Brain microvascular endothelial cell (primary cell): Measurements from ENCODE around the gene CLUH.
"Not testable (repeated sequence)": the region's sequence is repeated elsewhere in the genome, so short reads cannot be mapped to it uniquely, and the experiment has no call there.

ENCODE experiments used
- DNase-seq: peaks from one replicate; pipeline ENCODE4 v3.0.0-alpha.2; 2020
- H3K27ac ChIP-seq: fragments of 250-450 bp; sonication (Bioruptor Pico); 2 replicates; pipeline ENCODE4 v1.5.1; 2020; ENCODE audit warnings: mild to moderate bottlenecking, moderate library complexity
- H3K27me3 ChIP-seq: fragments of 250-450 bp; sonication (Bioruptor Pico); replicated peaks from 2 replicates; pipeline ENCODE4 v1.5.1; 2020; ENCODE audit warnings: mild to moderate bottlenecking
- H3K36me3 ChIP-seq: fragments of 250-450 bp; sonication (Bioruptor Pico); replicated peaks from 2 replicates; pipeline ENCODE4 v1.5.1; 2020; ENCODE audit warnings: mild to moderate bottlenecking
- H3K4me3 ChIP-seq: 2 replicates; pipeline ENCODE4 v1.5.1; 2011; ENCODE audit warnings: low read depth, mild to moderate bottlenecking, control low read depth, low read length, moderate library complexity
- CTCF ChIP-seq: IDR thresholded peaks from 2 replicates; pipeline ENCODE4 v1.5.1; 2011; ENCODE audit warnings: low read depth, mild to moderate bottlenecking, moderate library complexity, low read length, control low read depth, inconsistent platforms; ENCODE audit errors: missing control alignments
- in situ Hi-C: cut with HindIII; loops from 2 replicates; pipeline ENCODE4 v1.10.0; 2017; ENCODE audit warnings: low sequenced_read_pairs, low pct_ligation_motif_present

Gene CLUH

GRCh38 chr17:2703181-2703580 lies 8.4 kb downstream of the CLUH start:
- H3K36me3 ChIP-seq, result peaks cover 41% of the 10 kb centered on the region
- no peak for TF ChIP-seq CTCF
- H3K4me3 ChIP-seq, result no peak overlapping the region
- H3K27me3 ChIP-seq, result no peaks in the 10 kb centered on the region
- DNase-seq, result no peak
- in situ Hi-C loops, result no loop called here
- H3K27ac ChIP-seq, result no peak overlapping the region

- Histone ChIP-seq H3K27ac (no peak overlapping the region), H3K36me3 (peaks cover 46% of the 10 kb centered on the region), H3K27me3 (no peaks in the 10 kb centered on the region), H3K4me3 (no peak overlapping the region)
- in situ Hi-C loops, result no loop called here
- DNase-seq, result no peak
- no peak for TF ChIP-seq CTCF
Observed at GRCh38 chr17:2701996-2702741, 9.4 kb downstream of the CLUH start.

GRCh38 chr17:2701161-2701995 lies 10.2 kb downstream of the CLUH start:
- in situ Hi-C loops, result no loop called here
- peaks cover 52% of the 10 kb centered on the region for H3K36me3 ChIP-seq
- TF ChIP-seq CTCF, result no peak

GRCh38 chr17:2700491-2701141 lies 10.9 kb downstream of the CLUH start:
- in situ Hi-C loops, result no loop called here
- H3K4me3 ChIP-seq, result no peak overlapping the region
- H3K27me3 ChIP-seq, result no peaks in the 10 kb centered on the region
- H3K36me3 ChIP-seq, result peaks cover 56% of the 10 kb centered on the region
- TF ChIP-seq CTCF, result no peak
- no peak for DNase-seq
- no peak overlapping the region for H3K27ac ChIP-seq

More at GRCh38 chr17:2701161-2701995, 10.2 kb downstream of the CLUH start:
- H3K4me3 ChIP-seq, result no peak overlapping the region
- H3K27ac ChIP-seq, result no peak overlapping the region
- no peaks in the 10 kb centered on the region for H3K27me3 ChIP-seq
- no peak for DNase-seq

GRCh38 chr17:2700030-2700490 lies 11.5 kb downstream of the CLUH start:
- H3K4me3 ChIP-seq, result no peak overlapping the region
- no peak overlapping the region for H3K27ac ChIP-seq
- H3K27me3 ChIP-seq, result no peaks in the 10 kb centered on the region
- H3K36me3 ChIP-seq, result peaks cover 56% of the 10 kb centered on the region
- in situ Hi-C loops, result no loop called here
- no peak for TF ChIP-seq CTCF
- no peak for DNase-seq

- H3K4me3 ChIP-seq, H3K27ac ChIP-seq, DNase-seq, in situ Hi-C loops, H3K27me3 ChIP-seq: not testable (repeated sequence)
- peaks cover 56% of the 10 kb centered on the region for H3K36me3 ChIP-seq
Observed at GRCh38 chr17:2699216-2699805, 12.3 kb downstream of the CLUH start.
